DMS79 (cell line): Measurements from ENCODE around the gene FA2H.
"Not testable (repeated sequence)": the region's sequence is repeated elsewhere in the genome, so short reads cannot be mapped to it uniquely, and the experiment has no call there.

Experiments used
- DNase-seq: peaks from one replicate; lab custom pipeline; 2025; lab: John Stamatoyannopoulos, UW

FA2H gene

GRCh38 chr16:74769586-74770190, 4.9 kb downstream of the FA2H start:
- DNase-seq: no peak

GRCh38 chr16:74768239-74768638, 6.4 kb downstream of the FA2H start:
- no peak for DNase-seq

- DNase-seq: no peak
These were observed 6.9 kb downstream of the FA2H start for GRCh38 chr16:74767749-74768148.

GRCh38 chr16:74766729-74767128, 7.9 kb downstream of the FA2H start:
- DNase-seq: no peak

GRCh38 chr16:74764184-74764583, 10.4 kb downstream of the FA2H start:
- DNase-seq: not testable (repeated sequence)

- DNase-seq: no peak
These were observed 13.0 kb downstream of the FA2H start for GRCh38 chr16:74761665-74762064.

- no peak for DNase-seq
These were observed 14.4 kb downstream of the FA2H start for GRCh38 chr16:74760007-74760767.

GRCh38 chr16:74759564-74759963, 15.1 kb downstream of the FA2H start:
- no peak for DNase-seq

GRCh38 chr16:74758801-74759200, 15.8 kb downstream of the FA2H start:
- DNase-seq: no peak

- no peak for DNase-seq
These were observed 17.3 kb downstream of the FA2H start for GRCh38 chr16:74757349-74757748.

- DNase-seq: no peak
These were observed 18.4 kb downstream of the FA2H start for GRCh38 chr16:74756203-74756602.

- no peak for DNase-seq
These were observed 21.4 kb downstream of the FA2H start for GRCh38 chr16:74753180-74753579.

GRCh38 chr16:74752756-74753155, 21.9 kb downstream of the FA2H start:
- no peak for DNase-seq

- no peak for DNase-seq
These were observed 22.4 kb downstream of the FA2H start for GRCh38 chr16:74752258-74752657.

GRCh38 chr16:74751658-74752057, 23.0 kb downstream of the FA2H start:
- DNase-seq: no peak

GRCh38 chr16:74749291-74750055, 25.1 kb downstream of the FA2H start:
- no peak for DNase-seq

GRCh38 chr16:74748616-74749026, 26.0 kb downstream of the FA2H start:
- no peak for DNase-seq

GRCh38 chr16:74747716-74748615, 26.7 kb downstream of the FA2H start:
- no peak for DNase-seq

- no peak for DNase-seq
These were observed 28.7 kb downstream of the FA2H start for GRCh38 chr16:74745926-74746325.

GRCh38 chr16:74745109-74745615, 29.5 kb downstream of the FA2H start:
- no peak for DNase-seq

GRCh38 chr16:74744566-74744965, 30.1 kb downstream of the FA2H start:
- no peak for DNase-seq
